Measurements from ENCODE around the gene IER5. TPM values are rescaled to one million over a fixed set of nuclear protein-coding genes. Genes with fewer than 3 reads are reported as not detected.

The IER5 gene
- total and polyA plus RNA-seq, 2 of the 13 experiments (the other 11 are each of a cell fraction or from before 2014, with no cell fraction given), result 2.5 to 3.5 TPM

DNA sequence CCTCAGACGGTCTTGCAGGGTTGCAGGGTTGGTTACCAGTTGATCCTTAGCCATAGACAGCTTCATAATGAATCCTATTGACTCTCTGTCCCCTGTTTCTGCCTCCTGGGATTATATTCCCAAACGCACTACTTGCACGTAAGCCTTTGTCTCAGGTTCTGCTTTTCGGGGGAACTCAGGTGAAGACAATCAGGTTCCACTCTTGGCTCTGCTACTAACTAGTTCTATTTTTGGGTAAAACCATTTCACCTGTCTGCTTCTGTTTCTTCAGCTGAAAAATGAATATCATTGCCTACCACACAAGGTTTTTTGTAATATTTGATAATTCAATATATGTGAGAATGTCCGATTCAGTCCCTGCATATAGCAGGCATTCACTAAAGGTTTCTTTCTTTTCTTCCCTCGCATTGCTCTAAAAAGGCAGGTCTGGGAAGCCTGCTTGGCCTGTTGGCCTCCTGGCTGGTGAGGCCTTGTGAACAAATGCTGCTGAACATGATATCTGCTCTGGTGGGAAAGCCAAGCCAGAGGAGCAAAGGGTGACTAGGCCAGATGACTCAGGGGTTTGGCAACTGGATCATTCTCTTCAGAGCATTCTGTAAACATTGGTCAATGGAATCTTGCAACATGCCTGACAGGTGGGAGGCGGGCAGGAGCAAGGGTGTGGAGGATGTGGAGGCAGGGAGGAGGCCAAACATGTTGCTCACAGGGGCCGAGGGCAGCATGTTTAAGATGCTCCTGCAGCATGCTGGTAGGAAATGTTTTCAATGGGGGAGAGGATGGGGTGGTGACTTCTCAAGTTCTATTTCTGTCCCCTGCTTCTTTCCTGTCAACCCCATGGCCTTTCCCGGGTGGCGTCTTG lies 23.8 kb downstream of the IER5 start (continued):
- TF ChIP-seq ZNF3 (CRISPR knock-in tag; IDR thresholded peaks at IDR 0.05), result peak; percentile 68; the same call in 1 of the 2 replicates
- peak; percentile 98 for TF ChIP-seq HDAC2 (CRISPR knock-in tag; IDR thresholded peaks at IDR 0.05)
- no peak for TF ChIP-seq MATR3 (CRISPR knock-in tag; IDR thresholded peaks at IDR 0.05)
- TF ChIP-seq RARA (CRISPR knock-in tag; IDR thresholded peaks at IDR 0.05), result peak; percentile 93
- TF ChIP-seq POLR2AphosphoS2 (IDR thresholded peaks at IDR 0.05; ENCODE audit: low read depth, low read length), result no peak
- TF ChIP-seq, protein P1, sequence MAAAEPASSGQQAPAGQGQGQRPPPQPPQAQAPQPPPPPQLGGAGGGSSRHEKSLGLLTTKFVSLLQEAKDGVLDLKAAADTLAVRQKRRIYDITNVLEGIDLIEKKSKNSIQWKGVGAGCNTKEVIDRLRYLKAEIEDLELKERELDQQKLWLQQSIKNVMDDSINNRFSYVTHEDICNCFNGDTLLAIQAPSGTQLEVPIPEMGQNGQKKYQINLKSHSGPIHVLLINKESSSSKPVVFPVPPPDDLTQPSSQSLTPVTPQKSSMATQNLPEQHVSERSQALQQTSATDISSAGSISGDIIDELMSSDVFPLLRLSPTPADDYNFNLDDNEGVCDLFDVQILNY (CRISPR knock-in tag; conservative IDR thresholded peaks at IDR 0.05), result no peak
- 0 out of 2 replicates have a peak, but pooled peaks have one; percentile 33 for TF ChIP-seq ADNP (CRISPR knock-in tag; IDR thresholded peaks at IDR 0.05)
- TF ChIP-seq ZSCAN29 (CRISPR knock-in tag; conservative IDR thresholded peaks at IDR 0.05), result peak; percentile 88
- TF ChIP-seq ZC3H4 (CRISPR knock-in tag; IDR thresholded peaks at IDR 0.05; ENCODE audit: borderline replicate concordance), result no peak
- 0 out of 2 replicates have a peak, but pooled peaks have one; percentile 45 for TF ChIP-seq ZSCAN22 (CRISPR knock-in tag; IDR thresholded peaks at IDR 0.05)
- TF ChIP-seq THAP7 (CRISPR knock-in tag; IDR thresholded peaks at IDR 0.05), result peak; percentile 77; the same call in 1 of the 2 replicates
- no peak for TF ChIP-seq ARHGAP35 (CRISPR knock-in tag; IDR thresholded peaks at IDR 0.05; ENCODE audit: borderline replicate concordance)
- TF ChIP-seq BCLAF1 (IDR thresholded peaks at IDR 0.05), result no peak
- TF ChIP-seq ZNF7 (CRISPR knock-in tag; IDR thresholded peaks at IDR 0.05), result 0 out of 2 replicates have a peak, but pooled peaks have one; percentile 21
- peak; percentile 84 for TF ChIP-seq KDM5B (CRISPR knock-in tag; IDR thresholded peaks at IDR 0.05; ENCODE audit: borderline replicate concordance)
- TF ChIP-seq, protein P2, sequence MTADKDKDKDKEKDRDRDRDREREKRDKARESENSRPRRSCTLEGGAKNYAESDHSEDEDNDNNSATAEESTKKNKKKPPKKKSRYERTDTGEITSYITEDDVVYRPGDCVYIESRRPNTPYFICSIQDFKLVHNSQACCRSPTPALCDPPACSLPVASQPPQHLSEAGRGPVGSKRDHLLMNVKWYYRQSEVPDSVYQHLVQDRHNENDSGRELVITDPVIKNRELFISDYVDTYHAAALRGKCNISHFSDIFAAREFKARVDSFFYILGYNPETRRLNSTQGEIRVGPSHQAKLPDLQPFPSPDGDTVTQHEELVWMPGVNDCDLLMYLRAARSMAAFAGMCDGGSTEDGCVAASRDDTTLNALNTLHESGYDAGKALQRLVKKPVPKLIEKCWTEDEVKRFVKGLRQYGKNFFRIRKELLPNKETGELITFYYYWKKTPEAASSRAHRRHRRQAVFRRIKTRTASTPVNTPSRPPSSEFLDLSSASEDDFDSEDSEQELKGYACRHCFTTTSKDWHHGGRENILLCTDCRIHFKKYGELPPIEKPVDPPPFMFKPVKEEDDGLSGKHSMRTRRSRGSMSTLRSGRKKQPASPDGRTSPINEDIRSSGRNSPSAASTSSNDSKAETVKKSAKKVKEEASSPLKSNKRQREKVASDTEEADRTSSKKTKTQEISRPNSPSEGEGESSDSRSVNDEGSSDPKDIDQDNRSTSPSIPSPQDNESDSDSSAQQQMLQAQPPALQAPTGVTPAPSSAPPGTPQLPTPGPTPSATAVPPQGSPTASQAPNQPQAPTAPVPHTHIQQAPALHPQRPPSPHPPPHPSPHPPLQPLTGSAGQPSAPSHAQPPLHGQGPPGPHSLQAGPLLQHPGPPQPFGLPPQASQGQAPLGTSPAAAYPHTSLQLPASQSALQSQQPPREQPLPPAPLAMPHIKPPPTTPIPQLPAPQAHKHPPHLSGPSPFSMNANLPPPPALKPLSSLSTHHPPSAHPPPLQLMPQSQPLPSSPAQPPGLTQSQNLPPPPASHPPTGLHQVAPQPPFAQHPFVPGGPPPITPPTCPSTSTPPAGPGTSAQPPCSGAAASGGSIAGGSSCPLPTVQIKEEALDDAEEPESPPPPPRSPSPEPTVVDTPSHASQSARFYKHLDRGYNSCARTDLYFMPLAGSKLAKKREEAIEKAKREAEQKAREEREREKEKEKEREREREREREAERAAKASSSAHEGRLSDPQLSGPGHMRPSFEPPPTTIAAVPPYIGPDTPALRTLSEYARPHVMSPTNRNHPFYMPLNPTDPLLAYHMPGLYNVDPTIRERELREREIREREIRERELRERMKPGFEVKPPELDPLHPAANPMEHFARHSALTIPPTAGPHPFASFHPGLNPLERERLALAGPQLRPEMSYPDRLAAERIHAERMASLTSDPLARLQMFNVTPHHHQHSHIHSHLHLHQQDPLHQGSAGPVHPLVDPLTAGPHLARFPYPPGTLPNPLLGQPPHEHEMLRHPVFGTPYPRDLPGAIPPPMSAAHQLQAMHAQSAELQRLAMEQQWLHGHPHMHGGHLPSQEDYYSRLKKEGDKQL (CRISPR knock-in tag; IDR thresholded peaks at IDR 0.05; ENCODE audit: low read depth), result peak; percentile 87
- TF ChIP-seq HNRNPUL1 (IDR thresholded peaks at IDR 0.05; ENCODE audit: low read depth, low read length), result no peak
- TF ChIP-seq SYNCRIP (IDR thresholded peaks at IDR 0.05; ENCODE audit: insufficient read depth, low read depth, low read length), result no peak
- peak; percentile 95 for TF ChIP-seq SP5 (CRISPR knock-in tag; IDR thresholded peaks at IDR 0.05; ENCODE audit: borderline replicate concordance, low read depth)
- TF ChIP-seq HMG20A (CRISPR knock-in tag; IDR thresholded peaks at IDR 0.05; ENCODE audit: borderline replicate concordance), result peak; percentile 95
